ENCODE results near the gene RIC8A. TPM values are rescaled to one million over a fixed set of nuclear protein-coding genes. Genes with fewer than 3 reads are reported as not detected.
"Not testable (repeated sequence)": the region's sequence is repeated elsewhere in the genome, so short reads cannot be mapped to it uniquely, and the experiment has no call there.

RIC8A gene
- total RNA-seq: 100 to 1,000 TPM in 1 of 2 experiments, 10 to 100 TPM in 1; 98.7 to 103 TPM

- ChIA-PET POLR2A (interaction anchor here (0.8 to 4.4 kb wide), 26 partner anchors 10 to 486 kb away, joined by 3 to 51 read pairs (median 6); partner anchors contain the start of genes HRAS, IFITM2, IFITM5 and PHRF1), CTCF (interaction anchor here (0.8 to 2.5 kb wide), 13 partner anchors 9 to 312 kb away, joined by 3 to 9 read pairs (median 5); partner anchors contain the start of genes PSMD13, PTDSS2 and RNH1)
Measured at GRCh38 chr11:207208-207862, at the start of gene RIC8A, which contains the start of gene BET1L. Gene RIC8A (plus strand): TSS chr11:207708. CDS start chr11:208855, 1,147 bp downstream. Gene BET1L (minus strand): TSS chr11:207399. CDS start chr11:207321, 78 bp downstream.

GRCh38 chr11:180242-180641 is 27.3 kb upstream of the RIC8A start:
- CTCF ChIA-PET; H3K27ac Mint-ChIP-seq; H3K36me3 Mint-ChIP-seq (ENCODE audit: low read depth); H3K4me1 Mint-ChIP-seq; POLR2A ChIA-PET; H3K27me3 Mint-ChIP-seq; H3K9me3 Mint-ChIP-seq; H3K4me3 Mint-ChIP-seq; DNase-seq: not testable (repeated sequence)

More at GRCh38 chr11:207208-207862, at the start of gene RIC8A, which contains the start of gene BET1L:
- Mint-ChIP-seq H3K36me3 (ENCODE audit: low read depth) (peaks cover 60% of the 10 kb centered on the region), H3K4me3 (peak within 1 kb of the TSS; percentile 96), H3K27me3 (no peaks in the 10 kb centered on the region), H3K4me1 (peaks cover 55% of the 10 kb centered on the region), H3K27ac (peak within 1 kb of the TSS; percentile 100), H3K9me3 (no peaks in the 10 kb centered on the region)
- DNase-seq: peak; percentile 98

GRCh38 chr11:189200-189783 is 18.2 kb upstream of the RIC8A start:
- POLR2A ChIA-PET: not testable (repeated sequence)

GRCh38 chr11:189843-190311 is 17.6 kb upstream of the RIC8A start:
- H3K27me3 Mint-ChIP-seq; H3K4me3 Mint-ChIP-seq; H3K36me3 Mint-ChIP-seq (ENCODE audit: low read depth); CTCF ChIA-PET; H3K27ac Mint-ChIP-seq; H3K9me3 Mint-ChIP-seq: not testable (repeated sequence)
- POLR2A ChIA-PET: interaction anchor here (0.7 kb wide), 1 partner anchor 16 kb away, joined by 3 read pairs; no protein-coding TSS in a partner anchor
- peak; percentile 70 for DNase-seq
- peaks cover 13% of the 10 kb centered on the region for H3K4me1 Mint-ChIP-seq

More at GRCh38 chr11:189200-189783, 18.2 kb upstream of the RIC8A start:
- H3K9me3 Mint-ChIP-seq; H3K27ac Mint-ChIP-seq; H3K27me3 Mint-ChIP-seq; CTCF ChIA-PET; H3K36me3 Mint-ChIP-seq (ENCODE audit: low read depth); H3K4me3 Mint-ChIP-seq: not testable (repeated sequence)
- DNase-seq: peak; percentile 14
- H3K4me1 Mint-ChIP-seq: peaks cover 13% of the 10 kb centered on the region

- H3K9me3 Mint-ChIP-seq; H3K36me3 Mint-ChIP-seq (ENCODE audit: low read depth); H3K27me3 Mint-ChIP-seq; CTCF ChIA-PET; H3K4me3 Mint-ChIP-seq; H3K27ac Mint-ChIP-seq: not testable (repeated sequence)
- peak; percentile 15 for DNase-seq
- H3K4me1 Mint-ChIP-seq: peaks cover 13% of the 10 kb centered on the region
- POLR2A ChIA-PET: interaction anchor here (0.7 kb wide), 1 partner anchor 16 kb away, joined by 3 read pairs; no protein-coding TSS in a partner anchor
Measured at GRCh38 chr11:190546-190945, 17.0 kb upstream of the RIC8A start.

GRCh38 chr11:191490-192478 is 15.7 kb upstream of the RIC8A start:
- H3K27me3 Mint-ChIP-seq; H3K4me3 Mint-ChIP-seq; H3K9me3 Mint-ChIP-seq; H3K27ac Mint-ChIP-seq; H3K36me3 Mint-ChIP-seq (ENCODE audit: low read depth); POLR2A ChIA-PET; CTCF ChIA-PET: not testable (repeated sequence)
- peak; percentile 47 for DNase-seq
- H3K4me1 Mint-ChIP-seq: peaks cover 13% of the 10 kb centered on the region

- POLR2A ChIA-PET, H3K27me3 Mint-ChIP-seq, CTCF ChIA-PET: not testable (repeated sequence)
Measured at GRCh38 chr11:192674-193128, 14.8 kb upstream of the RIC8A start, which contains the start of gene SCGB1C1. Gene SCGB1C1 (plus strand): TSS chr11:193078. CDS start chr11:193100, 22 bp downstream.

GRCh38 chr11:193481-193880 is 14.0 kb upstream of the RIC8A start:
- POLR2A ChIA-PET; H3K27ac Mint-ChIP-seq; H3K36me3 Mint-ChIP-seq (ENCODE audit: low read depth); H3K4me3 Mint-ChIP-seq; CTCF ChIA-PET; H3K27me3 Mint-ChIP-seq; H3K9me3 Mint-ChIP-seq: not testable (repeated sequence)
- DNase-seq: peak; percentile 16
- H3K4me1 Mint-ChIP-seq: peaks cover 13% of the 10 kb centered on the region

More at GRCh38 chr11:192674-193128, 14.8 kb upstream of the RIC8A start, which contains the start of gene SCGB1C1:
- H3K27ac Mint-ChIP-seq; H3K4me3 Mint-ChIP-seq; H3K36me3 Mint-ChIP-seq (ENCODE audit: low read depth); H3K9me3 Mint-ChIP-seq; DNase-seq: not testable (repeated sequence)
- H3K4me1 Mint-ChIP-seq: peaks cover 13% of the 10 kb centered on the region

- CTCF ChIA-PET: no interaction called here
- Mint-ChIP-seq H3K27me3 (no peaks in the 10 kb centered on the region), H3K4me3 (no peak overlapping the region), H3K36me3 (ENCODE audit: low read depth) (no peaks in the 10 kb centered on the region), H3K4me1 (peaks cover 15% of the 10 kb centered on the region), H3K27ac (no peak overlapping the region), H3K9me3 (no peaks in the 10 kb centered on the region)
- POLR2A ChIA-PET: interaction anchor here (1.6 kb wide), 1 partner anchor 10 kb away, joined by 8 read pairs; the partner anchor contains the start of genes BET1L and RIC8A
- peak; percentile 14 for DNase-seq
Measured at GRCh38 chr11:196786-197731, 10.4 kb upstream of the RIC8A start.

GRCh38 chr11:197741-198235 is 9.7 kb upstream of the RIC8A start:
- Mint-ChIP-seq H3K27me3 (no peaks in the 10 kb centered on the region), H3K4me3 (no peak overlapping the region), H3K36me3 (ENCODE audit: low read depth) (no peaks in the 10 kb centered on the region), H3K27ac (no peak overlapping the region), H3K4me1 (peaks cover 20% of the 10 kb centered on the region), H3K9me3 (no peaks in the 10 kb centered on the region)
- ChIA-PET CTCF (no interaction called here), POLR2A (interaction anchor here (1.6 kb wide), 1 partner anchor 9 kb away, joined by 8 read pairs; the partner anchor contains the start of genes BET1L and RIC8A)
- DNase-seq: peak; percentile 12

GRCh38 chr11:198236-198806 is 9.2 kb upstream of the RIC8A start:
- Mint-ChIP-seq H3K4me1 (peaks cover 25% of the 10 kb centered on the region), H3K27ac (no peak overlapping the region), H3K9me3 (no peaks in the 10 kb centered on the region), H3K27me3 (no peaks in the 10 kb centered on the region), H3K36me3 (ENCODE audit: low read depth) (peaks cover 2% of the 10 kb centered on the region), H3K4me3 (no peak overlapping the region)
- DNase-seq: peak; percentile 11
- ChIA-PET POLR2A (interaction anchor here (1.6 kb wide), 1 partner anchor 8 kb away, joined by 8 read pairs; the partner anchor contains the start of genes BET1L and RIC8A), CTCF (no interaction called here)
